ENCODE results near the gene HOXA4.

- TF ChIP-seq, protein P1, sequence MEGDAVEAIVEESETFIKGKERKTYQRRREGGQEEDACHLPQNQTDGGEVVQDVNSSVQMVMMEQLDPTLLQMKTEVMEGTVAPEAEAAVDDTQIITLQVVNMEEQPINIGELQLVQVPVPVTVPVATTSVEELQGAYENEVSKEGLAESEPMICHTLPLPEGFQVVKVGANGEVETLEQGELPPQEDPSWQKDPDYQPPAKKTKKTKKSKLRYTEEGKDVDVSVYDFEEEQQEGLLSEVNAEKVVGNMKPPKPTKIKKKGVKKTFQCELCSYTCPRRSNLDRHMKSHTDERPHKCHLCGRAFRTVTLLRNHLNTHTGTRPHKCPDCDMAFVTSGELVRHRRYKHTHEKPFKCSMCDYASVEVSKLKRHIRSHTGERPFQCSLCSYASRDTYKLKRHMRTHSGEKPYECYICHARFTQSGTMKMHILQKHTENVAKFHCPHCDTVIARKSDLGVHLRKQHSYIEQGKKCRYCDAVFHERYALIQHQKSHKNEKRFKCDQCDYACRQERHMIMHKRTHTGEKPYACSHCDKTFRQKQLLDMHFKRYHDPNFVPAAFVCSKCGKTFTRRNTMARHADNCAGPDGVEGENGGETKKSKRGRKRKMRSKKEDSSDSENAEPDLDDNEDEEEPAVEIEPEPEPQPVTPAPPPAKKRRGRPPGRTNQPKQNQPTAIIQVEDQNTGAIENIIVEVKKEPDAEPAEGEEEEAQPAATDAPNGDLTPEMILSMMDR (IDR thresholded peaks at IDR 0.05), result no peak
- TF ChIP-seq POLR2A (IDR thresholded peaks at IDR 0.05), result no peak
- TF ChIP-seq POLR2AphosphoS5 (IDR thresholded peaks at IDR 0.05), result no peak
These were observed 10.8 kb upstream of the HOXA4 start for GRCh38 chr7:27141137-27141922.
